Tibial nerve (tissue), 4 donors: ENCODE data around the gene SLCO3A1. TPM values are rescaled to one million over a fixed set of nuclear protein-coding genes. Genes with fewer than 3 reads are reported as not detected.
A peak's percentile ranks its signal among the peaks of the same experiment; 100 is the strongest.

ENCODE experiments used
- DNase-seq, 2 donors: peaks; one replicate each; pipeline ENCODE4 v3.0.0-alpha.2; 2019; ENCODE audit warnings: low spot score in 2 of 2
- H3K27ac ChIP-seq, 4 donors: fragments of 200-600 bp; sonication (generic) in 3 of 4; one replicate each; pipeline ENCODE4 v1.5.1; 2017 to 2019; ENCODE audit warnings: mild to moderate bottlenecking in 1 of 4
- H3K27me3 ChIP-seq, 2 donors: fragments of 200-600 bp; sonication (generic) in 1 of 2; one replicate each; pipeline versions ENCODE4 v1.5.1 to v1.6.0; 2017 to 2019
- H3K36me3 ChIP-seq, 3 donors: fragments of 200-600 bp; sonication (generic); one replicate each; pipeline ENCODE4 v1.5.1; 2018 to 2019
- H3K4me1 ChIP-seq, 4 donors: fragments of 200-600 bp; sonication (generic) in 3 of 4; one replicate each; pipeline ENCODE4 v1.5.1; 2017 to 2019
- H3K4me3 ChIP-seq, 4 donors: fragments of 200-600 bp; sonication (generic) in 3 of 4; one replicate each; pipeline ENCODE4 v1.5.1; 2017 to 2019; ENCODE audit warnings: mild to moderate bottlenecking in 1 of 4, moderate library complexity in 1 of 4
- H3K9me3 ChIP-seq, 4 donors: fragments of 200-600 bp; sonication (generic) in 3 of 4; one replicate each; pipeline ENCODE4 v1.5.1; 2017 to 2019
- CTCF ChIP-seq, 5 experiments: fragments of 200-600 bp in 3 of 5; fragments of 450-650 bp in 2 of 5; sonication (generic) in 3 of 5; IDR thresholded peaks; one replicate each; pipeline ENCODE4 v1.5.1; 2016 to 2019; ENCODE audit warnings: antibody characterized with exemption in 5 of 5, mild to moderate bottlenecking in 3 of 5, moderate library complexity in 2 of 5
- EP300 ChIP-seq, 2 donors: sonication (generic); formaldehyde crosslinking; IDR thresholded peaks; one replicate each; pipeline ENCODE4 v1.6.1; 2017; ENCODE audit warnings: antibody characterized with exemption in 2 of 2, mild to moderate bottlenecking in 1 of 2
- POLR2A ChIP-seq, 2 donors: fragments of 450-650 bp; IDR thresholded peaks; one replicate each; pipeline ENCODE4 v1.6.1; 2017; ENCODE audit warnings: antibody characterized with exemption in 2 of 2, mild to moderate bottlenecking in 2 of 2, moderate library complexity in 2 of 2
- WGBS, 2 donors: methylation state at CpG; one replicate each; pipeline ENCODE4 v1.1.5; 2018; 5-methylcytosine and 5-hydroxymethylcytosine counted together
- total RNA-seq, 4 donors: library from RNA; depleted of rRNA; stranded (reverse); fragments of >200 nt; gene quantifications; one replicate each; pipeline ENCODE4 v1.1.0, GENCODE V29; 2016

SLCO3A1 gene
- total RNA-seq, 4 donors from 2014 or later: 13.8 to 20.2 (median 14.3) TPM

GRCh38 chr15:91885714-91886270 lies 32.3 kb downstream of the SLCO3A1 start:
- H3K4me1 ChIP-seq: peaks cover 0 to 47% (median 17%) of the 10 kb centered on the region in 4 donors
- H3K4me3 ChIP-seq: no peak overlapping the region
- H3K27me3 ChIP-seq: no peaks in the 10 kb centered on the region
- 87 to 90% methylated on average over 7 of the region's 7 CpGs for WGBS, 2 donors
- peak overlapping the region in 2 of 4 donors; percentile 73 to 85 for H3K27ac ChIP-seq
- TF ChIP-seq POLR2A (IDR thresholded peaks at IDR 0.05): no peak
- peak in 1 of 2 donors; percentile 25 for TF ChIP-seq EP300 (IDR thresholded peaks at IDR 0.05)
- peak in 2 of 5 experiments; percentile 16 to 17 for TF ChIP-seq CTCF (IDR thresholded peaks at IDR 0.05)
- no peaks in the 10 kb centered on the region for H3K9me3 ChIP-seq
- H3K36me3 ChIP-seq: no peaks in the 10 kb centered on the region
- DNase-seq: no peak

GRCh38 chr15:91886878-91887277 lies 33.4 kb downstream of the SLCO3A1 start:
- Histone ChIP-seq H3K27me3 (no peaks in the 10 kb centered on the region), H3K4me1 (peaks cover 0 to 52% (median 17%) of the 10 kb centered on the region in 4 donors), H3K9me3 (no peaks in the 10 kb centered on the region), H3K36me3 (no peaks in the 10 kb centered on the region), H3K27ac (peak overlapping the region in 3 of 4 donors; percentile 29 to 85 (median 73)), H3K4me3 (no peak overlapping the region)
- 40 to 42% methylated on average over 3 of the region's 3 CpGs for WGBS, 2 donors
- no peak for DNase-seq
- no peak for TF ChIP-seq POLR2A (IDR thresholded peaks at IDR 0.05)

- 40 to 57% methylated on average over 6 of the region's 6 CpGs for WGBS, 2 donors
- Histone ChIP-seq H3K4me1 (peaks cover 0 to 56% (median 17%) of the 10 kb centered on the region in 4 donors), H3K27me3 (no peaks in the 10 kb centered on the region), H3K36me3 (no peaks in the 10 kb centered on the region), H3K27ac (peak overlapping the region; percentile 38 to 85 (median 66)), H3K4me3 (no peak overlapping the region), H3K9me3 (no peaks in the 10 kb centered on the region)
- TF ChIP-seq POLR2A (IDR thresholded peaks at IDR 0.05) (no peak), EP300 (IDR thresholded peaks at IDR 0.05) (peak in 1 of 2 donors; percentile 58)
- no peak for DNase-seq
These were observed 33.8 kb downstream of the SLCO3A1 start for GRCh38 chr15:91887321-91887720.

GRCh38 chr15:91887921-91888373 lies 34.4 kb downstream of the SLCO3A1 start:
- Histone ChIP-seq H3K36me3 (no peaks in the 10 kb centered on the region), H3K4me1 (peaks cover 0 to 56% (median 17%) of the 10 kb centered on the region in 4 donors), H3K9me3 (no peaks in the 10 kb centered on the region), H3K4me3 (no peak overlapping the region), H3K27me3 (no peaks in the 10 kb centered on the region), H3K27ac (peak overlapping the region; percentile 38 to 85 (median 66))
- WGBS, 2 donors: 29 to 32% methylated on average over 5 of the region's 5 CpGs
- DNase-seq: no peak
- TF ChIP-seq CTCF (IDR thresholded peaks at IDR 0.05) (no peak), EP300 (IDR thresholded peaks at IDR 0.05) (no peak), POLR2A (IDR thresholded peaks at IDR 0.05) (no peak)

GRCh38 chr15:91889111-91889815 lies 35.8 kb downstream of the SLCO3A1 start:
- H3K27me3 ChIP-seq: no peaks in the 10 kb centered on the region
- WGBS, 2 donors: 77 to 82% methylated on average over 2 of the region's 2 CpGs

More at GRCh38 chr15:91889111-91889815, 35.8 kb downstream of the SLCO3A1 start:
- Histone ChIP-seq H3K36me3 (no peaks in the 10 kb centered on the region), H3K4me3 (no peak overlapping the region), H3K27ac (peak overlapping the region in 1 of 4 donors; percentile 40), H3K9me3 (no peaks in the 10 kb centered on the region), H3K4me1 (peaks cover 0 to 56% (median 17%) of the 10 kb centered on the region in 4 donors)
- no peak for TF ChIP-seq EP300 (IDR thresholded peaks at IDR 0.05)
- no peak for TF ChIP-seq CTCF (IDR thresholded peaks at IDR 0.05)
- DNase-seq: no peak
